ENCODE measurements around the gene SESTD1. TPM values are rescaled to one million over a fixed set of nuclear protein-coding genes. Genes with fewer than 3 reads are reported as not detected.

Gene SESTD1
- total RNA-seq, 1 donor from 2014 or later = 19.4 TPM

DNA sequence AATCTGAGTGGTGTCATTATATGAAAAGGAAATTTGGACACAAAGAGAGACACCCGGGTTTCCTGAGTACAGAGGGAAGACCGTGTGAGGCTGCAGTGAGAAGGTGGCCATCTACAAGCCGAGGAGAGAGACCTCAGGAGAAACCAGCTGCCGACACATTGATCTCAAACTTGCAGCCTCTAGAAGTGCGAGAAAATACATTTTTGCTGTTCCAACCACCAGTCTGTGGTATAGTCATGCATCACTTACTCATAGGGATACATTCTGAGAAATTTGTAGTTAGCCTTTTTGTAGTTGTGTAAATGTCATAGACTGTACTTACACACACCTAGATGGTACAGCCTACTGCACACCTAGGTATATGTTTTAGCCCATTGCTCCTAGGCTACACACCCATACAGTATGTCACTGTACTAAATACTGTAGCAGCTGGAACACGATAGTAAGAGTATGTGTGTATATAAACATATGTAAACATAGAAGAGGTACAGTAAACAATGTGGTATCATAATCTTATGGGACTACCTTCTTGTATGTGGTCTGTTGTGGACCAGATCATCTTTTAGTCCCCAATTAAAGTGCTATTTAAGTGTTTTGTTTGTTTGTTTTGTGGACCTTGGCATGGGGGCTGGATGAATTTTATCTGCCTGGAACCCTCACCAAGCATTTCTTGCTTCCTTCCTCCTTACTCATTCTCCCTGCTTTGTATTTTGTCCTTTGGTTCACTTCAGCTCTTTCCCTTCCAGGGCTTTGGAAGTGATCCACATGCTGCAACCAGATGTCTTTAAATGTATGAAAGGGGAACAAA lies 38.3 kb upstream of the SESTD1 start:
- no peak overlapping the region for H2AFZ ChIP-seq (ENCODE audit: low read depth, low read length)
- H3K27me3 ChIP-seq (ENCODE audit: insufficient read depth, low read length) = no peaks in the 10 kb centered on the region
- Mint-ChIP-seq H3K4me3 (ENCODE audit: unreplicated experiment) (no peak overlapping the region), H3K9me3 (ENCODE audit: unreplicated experiment) (peaks cover 4% of the 10 kb centered on the region), H3K27me3 (ENCODE audit: low read depth, unreplicated experiment) (no peaks in the 10 kb centered on the region), H3K27ac (ENCODE audit: unreplicated experiment) (no peak overlapping the region), H3K36me3 (ENCODE audit: low read depth, unreplicated experiment) (no peaks in the 10 kb centered on the region), H3K4me1 (ENCODE audit: low read depth, unreplicated experiment) (no peaks in the 10 kb centered on the region)
- DNase-seq (ENCODE audit: low read depth) = no peak
- H4K20me1 ChIP-seq (ENCODE audit: insufficient read depth, low read length) = no peaks in the 10 kb centered on the region
- no peaks in the 10 kb centered on the region for H3K36me3 ChIP-seq (ENCODE audit: insufficient read depth, low read length)
- no peak for FAIRE-seq
- no peak overlapping the region for H3K4me3 ChIP-seq (ENCODE audit: insufficient read depth, low read depth, low read length)
- no peaks in the 10 kb centered on the region for H3K9me3 ChIP-seq (ENCODE audit: insufficient read depth, low read depth, low read length)
- TF ChIP-seq EZH2 (IDR thresholded peaks at IDR 0.05; ENCODE audit: insufficient read depth, low read length) = no peak
- TF ChIP-seq, protein P1, sequence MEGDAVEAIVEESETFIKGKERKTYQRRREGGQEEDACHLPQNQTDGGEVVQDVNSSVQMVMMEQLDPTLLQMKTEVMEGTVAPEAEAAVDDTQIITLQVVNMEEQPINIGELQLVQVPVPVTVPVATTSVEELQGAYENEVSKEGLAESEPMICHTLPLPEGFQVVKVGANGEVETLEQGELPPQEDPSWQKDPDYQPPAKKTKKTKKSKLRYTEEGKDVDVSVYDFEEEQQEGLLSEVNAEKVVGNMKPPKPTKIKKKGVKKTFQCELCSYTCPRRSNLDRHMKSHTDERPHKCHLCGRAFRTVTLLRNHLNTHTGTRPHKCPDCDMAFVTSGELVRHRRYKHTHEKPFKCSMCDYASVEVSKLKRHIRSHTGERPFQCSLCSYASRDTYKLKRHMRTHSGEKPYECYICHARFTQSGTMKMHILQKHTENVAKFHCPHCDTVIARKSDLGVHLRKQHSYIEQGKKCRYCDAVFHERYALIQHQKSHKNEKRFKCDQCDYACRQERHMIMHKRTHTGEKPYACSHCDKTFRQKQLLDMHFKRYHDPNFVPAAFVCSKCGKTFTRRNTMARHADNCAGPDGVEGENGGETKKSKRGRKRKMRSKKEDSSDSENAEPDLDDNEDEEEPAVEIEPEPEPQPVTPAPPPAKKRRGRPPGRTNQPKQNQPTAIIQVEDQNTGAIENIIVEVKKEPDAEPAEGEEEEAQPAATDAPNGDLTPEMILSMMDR (IDR thresholded peaks at IDR 0.05; ENCODE audit: insufficient read depth, low read depth, low read length) = no peak
- H3K4me1 ChIP-seq (ENCODE audit: insufficient read depth, low read length) = no peaks in the 10 kb centered on the region
- no peak overlapping the region for H3K27ac ChIP-seq (ENCODE audit: low read depth, low read length)
- H3K4me2 ChIP-seq (ENCODE audit: low read length) = no peak overlapping the region
- no peaks in the 10 kb centered on the region for H3K79me2 ChIP-seq (ENCODE audit: insufficient read depth, low read length)
- H3K9ac ChIP-seq (ENCODE audit: low read length) = no peak overlapping the region

DNA sequence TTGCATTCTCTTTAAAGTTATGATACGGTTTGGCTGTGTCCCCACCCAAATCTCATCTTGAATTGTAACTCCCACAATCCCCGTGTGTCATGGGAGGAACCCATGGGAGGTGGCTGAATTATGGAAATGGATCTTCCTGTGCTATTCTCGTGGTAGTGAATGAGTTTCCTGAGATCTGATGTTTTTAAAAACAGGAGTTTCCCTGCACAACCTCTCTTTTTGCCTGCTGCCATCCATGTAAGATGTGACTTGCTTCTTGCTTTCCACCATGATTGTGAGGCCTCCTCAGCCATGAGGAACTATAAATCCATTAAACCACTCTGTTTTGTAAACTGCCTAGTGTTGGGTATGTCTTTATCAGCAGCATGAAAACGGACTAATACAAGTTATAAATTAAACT lies 37.5 kb upstream of the SESTD1 start:
- H3K4me3 Mint-ChIP-seq (ENCODE audit: unreplicated experiment) = no peak overlapping the region
- no peak overlapping the region for H3K27ac Mint-ChIP-seq (ENCODE audit: unreplicated experiment)
- no peaks in the 10 kb centered on the region for H3K27me3 Mint-ChIP-seq (ENCODE audit: low read depth, unreplicated experiment)
- H3K36me3 Mint-ChIP-seq (ENCODE audit: low read depth, unreplicated experiment) = no peaks in the 10 kb centered on the region
- DNase-seq (ENCODE audit: low read depth) (no peak), FAIRE-seq (no peak)
- Histone ChIP-seq H3K4me2 (ENCODE audit: low read length) (no peak overlapping the region), H3K4me1 (ENCODE audit: insufficient read depth, low read length) (no peaks in the 10 kb centered on the region), H4K20me1 (ENCODE audit: insufficient read depth, low read length) (no peaks in the 10 kb centered on the region), H3K9ac (ENCODE audit: low read length) (no peak overlapping the region), H3K27ac (ENCODE audit: low read depth, low read length) (no peak overlapping the region), H3K27me3 (ENCODE audit: insufficient read depth, low read length) (no peaks in the 10 kb centered on the region), H3K9me3 (ENCODE audit: insufficient read depth, low read depth, low read length) (no peaks in the 10 kb centered on the region), H2AFZ (ENCODE audit: low read depth, low read length) (no peak overlapping the region), H3K36me3 (ENCODE audit: insufficient read depth, low read length) (no peaks in the 10 kb centered on the region), H3K79me2 (ENCODE audit: insufficient read depth, low read length) (no peaks in the 10 kb centered on the region), H3K4me3 (ENCODE audit: insufficient read depth, low read depth, low read length) (no peak overlapping the region)
- peaks cover 4% of the 10 kb centered on the region for H3K9me3 Mint-ChIP-seq (ENCODE audit: unreplicated experiment)
- H3K4me1 Mint-ChIP-seq (ENCODE audit: low read depth, unreplicated experiment) = no peaks in the 10 kb centered on the region
- no peak for TF ChIP-seq EZH2 (IDR thresholded peaks at IDR 0.05; ENCODE audit: insufficient read depth, low read length)
- TF ChIP-seq, protein P1 (IDR thresholded peaks at IDR 0.05; ENCODE audit: insufficient read depth, low read depth, low read length) = no peak

DNA sequence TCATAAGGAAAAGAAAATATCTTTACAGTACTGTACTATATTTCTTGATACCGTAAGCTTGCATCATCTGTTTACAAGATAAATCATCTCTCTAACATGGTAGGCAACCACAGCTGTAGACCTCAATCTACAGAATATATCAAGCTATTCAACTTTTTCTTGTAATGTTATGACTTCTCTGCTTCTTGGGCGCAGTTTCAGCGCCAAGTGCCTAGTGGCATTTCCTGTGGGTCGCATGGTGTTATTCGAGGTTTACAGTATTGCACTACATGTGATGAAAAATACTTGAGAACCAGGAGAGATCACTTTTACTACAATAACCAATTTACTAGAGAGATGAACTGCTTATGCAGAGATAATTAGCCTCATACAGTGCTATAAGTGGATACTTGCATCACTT lies 34.0 kb upstream of the SESTD1 start:
- Histone ChIP-seq H2AFZ (ENCODE audit: low read depth, low read length) (no peak overlapping the region), H4K20me1 (ENCODE audit: insufficient read depth, low read length) (no peaks in the 10 kb centered on the region), H3K4me2 (ENCODE audit: low read length) (no peak overlapping the region), H3K79me2 (ENCODE audit: insufficient read depth, low read length) (no peaks in the 10 kb centered on the region), H3K4me3 (ENCODE audit: insufficient read depth, low read depth, low read length) (no peak overlapping the region), H3K4me1 (ENCODE audit: insufficient read depth, low read length) (no peaks in the 10 kb centered on the region), H3K9ac (ENCODE audit: low read length) (no peak overlapping the region), H3K9me3 (ENCODE audit: insufficient read depth, low read depth, low read length) (no peaks in the 10 kb centered on the region), H3K27me3 (ENCODE audit: insufficient read depth, low read length) (no peaks in the 10 kb centered on the region), H3K27ac (ENCODE audit: low read depth, low read length) (no peak overlapping the region), H3K36me3 (ENCODE audit: insufficient read depth, low read length) (no peaks in the 10 kb centered on the region)
- FAIRE-seq (no peak), DNase-seq (ENCODE audit: low read depth) (no peak)
- peaks cover 4% of the 10 kb centered on the region for H3K9me3 Mint-ChIP-seq (ENCODE audit: unreplicated experiment)
- H3K4me1 Mint-ChIP-seq (ENCODE audit: low read depth, unreplicated experiment) = no peaks in the 10 kb centered on the region
- H3K27me3 Mint-ChIP-seq (ENCODE audit: low read depth, unreplicated experiment) = no peaks in the 10 kb centered on the region
- no peak for TF ChIP-seq EZH2 (IDR thresholded peaks at IDR 0.05; ENCODE audit: insufficient read depth, low read length)
- TF ChIP-seq, protein P1 (IDR thresholded peaks at IDR 0.05; ENCODE audit: insufficient read depth, low read depth, low read length) = no peak
- no peak overlapping the region for H3K27ac Mint-ChIP-seq (ENCODE audit: unreplicated experiment)
- no peaks in the 10 kb centered on the region for H3K36me3 Mint-ChIP-seq (ENCODE audit: low read depth, unreplicated experiment)
- H3K4me3 Mint-ChIP-seq (ENCODE audit: unreplicated experiment) = no peak overlapping the region
